HTR-8/SVneo (cell line): ENCODE results near the gene MAP3K21.

Source experiments
- DNase-seq: peaks from one replicate; pipeline ENCODE4 v3.0.0; 2011; ENCODE audit warnings: low spot score, mixed read lengths; ENCODE audit not compliant: insufficient read length
- FAIRE-seq: peaks from 2 replicates; lab custom pipeline; 2011; peaks lifted over from hg19 to GRCh38; lab: Jason Lieb, UNC

The MAP3K21 gene

DNA sequence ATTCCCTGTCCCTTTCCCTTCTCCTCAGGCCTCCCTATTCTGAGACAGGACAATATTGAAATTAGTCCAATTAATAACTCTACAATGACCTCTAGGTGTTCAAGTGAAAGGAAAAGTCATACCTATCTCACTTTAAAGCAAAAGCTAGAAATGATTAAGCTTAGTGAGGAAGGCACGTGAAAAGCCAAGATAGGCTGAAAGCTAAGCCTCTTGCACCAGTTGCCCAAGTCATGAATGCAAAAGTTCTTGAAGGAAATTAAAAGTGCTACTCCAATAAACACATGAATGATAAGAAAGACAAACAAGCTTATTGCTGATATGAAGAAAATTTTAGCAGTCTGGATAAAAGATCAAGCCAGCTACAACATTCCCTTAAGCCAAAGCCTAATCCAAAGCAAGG lies 3.8 kb upstream of the MAP3K21 start:
- DNase-seq: no peak
- no peak for FAIRE-seq

- DNase-seq (no peak), FAIRE-seq (no peak)
Observed at GRCh38 chr1:233326319-233326718, 1.2 kb upstream of the MAP3K21 start.

GRCh38 chr1:233326811-233327650 lies 493 bp upstream of the MAP3K21 start:
- peak; percentile 54 for FAIRE-seq
- peak; percentile 87 for DNase-seq

DNA sequence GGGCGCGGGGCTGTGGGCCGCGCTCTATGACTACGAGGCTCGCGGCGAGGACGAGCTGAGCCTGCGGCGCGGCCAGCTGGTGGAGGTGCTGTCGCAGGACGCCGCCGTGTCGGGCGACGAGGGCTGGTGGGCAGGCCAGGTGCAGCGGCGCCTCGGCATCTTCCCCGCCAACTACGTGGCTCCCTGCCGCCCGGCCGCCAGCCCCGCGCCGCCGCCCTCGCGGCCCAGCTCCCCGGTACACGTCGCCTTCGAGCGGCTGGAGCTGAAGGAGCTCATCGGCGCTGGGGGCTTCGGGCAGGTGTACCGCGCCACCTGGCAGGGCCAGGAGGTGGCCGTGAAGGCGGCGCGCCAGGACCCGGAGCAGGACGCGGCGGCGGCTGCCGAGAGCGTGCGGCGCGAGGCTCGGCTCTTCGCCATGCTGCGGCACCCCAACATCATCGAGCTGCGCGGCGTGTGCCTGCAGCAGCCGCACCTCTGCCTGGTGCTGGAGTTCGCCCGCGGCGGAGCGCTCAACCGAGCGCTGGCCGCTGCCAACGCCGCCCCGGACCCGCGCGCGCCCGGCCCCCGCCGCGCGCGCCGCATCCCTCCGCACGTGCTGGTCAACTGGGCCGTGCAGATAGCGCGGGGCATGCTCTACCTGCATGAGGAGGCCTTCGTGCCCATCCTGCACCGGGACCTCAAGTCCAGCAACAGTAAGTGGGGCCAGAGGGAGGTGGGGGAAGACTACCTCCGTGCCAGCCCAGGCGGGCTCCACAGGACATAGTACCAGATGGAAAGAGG lies 808 bp downstream of the MAP3K21 start:
- peak; percentile 16 for FAIRE-seq
- peak; percentile 14 for DNase-seq

DNA sequence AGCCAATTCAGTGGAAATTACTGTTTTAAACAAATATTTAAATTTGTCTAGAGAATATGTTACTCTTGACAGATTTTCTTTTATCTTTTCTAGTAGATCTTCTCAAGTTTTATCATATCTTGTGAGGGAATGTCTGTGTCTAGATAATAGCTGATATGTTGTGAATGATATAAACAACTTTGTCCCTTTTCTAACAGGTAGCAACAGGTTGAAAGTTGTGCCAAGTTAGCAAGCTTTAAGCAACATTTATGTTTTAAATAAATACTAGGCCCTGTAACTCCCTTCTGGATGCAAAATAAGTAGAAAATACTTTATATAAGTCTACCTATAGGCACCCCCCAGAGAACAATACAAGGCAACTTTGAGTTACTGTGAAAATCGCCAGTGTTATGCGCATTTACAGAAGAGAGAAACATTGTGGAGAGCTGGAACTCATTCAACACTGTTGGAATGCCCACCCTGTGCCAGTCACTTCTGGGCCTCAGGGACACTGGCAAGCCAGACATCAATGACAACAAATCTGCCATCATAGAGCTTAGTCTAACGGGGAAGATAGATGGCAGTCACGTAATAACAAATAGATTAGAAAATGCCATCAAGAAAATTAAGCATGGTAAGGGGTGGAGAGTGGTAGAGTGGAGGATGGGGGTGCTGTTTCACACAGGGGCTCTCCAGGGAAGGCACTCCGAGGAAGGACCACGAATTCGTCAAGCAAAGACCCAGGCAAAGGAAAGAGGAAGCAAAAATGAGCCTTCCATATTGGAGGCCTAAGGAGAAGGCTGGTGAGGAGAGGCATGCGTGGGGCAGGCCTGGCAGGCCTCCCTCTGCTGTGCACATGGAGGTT lies 4.4 kb downstream of the MAP3K21 start:
- no peak for FAIRE-seq
- no peak for DNase-seq

- no peak for DNase-seq
- FAIRE-seq: no peak
Observed at GRCh38 chr1:233333086-233333485, 5.6 kb downstream of the MAP3K21 start.

DNA sequence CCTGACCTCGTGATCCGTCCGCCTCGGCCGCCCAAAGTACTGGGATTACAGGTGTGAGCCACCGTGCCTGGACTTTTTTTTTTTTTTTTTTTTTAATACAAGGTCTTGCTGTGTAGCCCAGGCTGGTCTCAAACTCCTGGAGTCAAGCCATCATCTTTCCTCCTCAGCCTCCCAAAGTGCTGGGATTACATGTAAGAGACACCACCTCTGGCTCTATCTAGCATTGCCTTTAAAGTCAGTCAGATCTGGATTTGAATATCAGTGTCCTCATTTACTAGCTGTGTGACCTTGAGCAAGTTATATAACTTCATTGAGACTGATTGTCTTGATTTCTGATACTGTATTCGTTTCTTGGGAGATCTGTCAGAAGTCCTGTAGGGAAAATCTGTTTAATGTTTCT lies 6.6 kb downstream of the MAP3K21 start:
- no peak for FAIRE-seq
- DNase-seq: no peak

DNA sequence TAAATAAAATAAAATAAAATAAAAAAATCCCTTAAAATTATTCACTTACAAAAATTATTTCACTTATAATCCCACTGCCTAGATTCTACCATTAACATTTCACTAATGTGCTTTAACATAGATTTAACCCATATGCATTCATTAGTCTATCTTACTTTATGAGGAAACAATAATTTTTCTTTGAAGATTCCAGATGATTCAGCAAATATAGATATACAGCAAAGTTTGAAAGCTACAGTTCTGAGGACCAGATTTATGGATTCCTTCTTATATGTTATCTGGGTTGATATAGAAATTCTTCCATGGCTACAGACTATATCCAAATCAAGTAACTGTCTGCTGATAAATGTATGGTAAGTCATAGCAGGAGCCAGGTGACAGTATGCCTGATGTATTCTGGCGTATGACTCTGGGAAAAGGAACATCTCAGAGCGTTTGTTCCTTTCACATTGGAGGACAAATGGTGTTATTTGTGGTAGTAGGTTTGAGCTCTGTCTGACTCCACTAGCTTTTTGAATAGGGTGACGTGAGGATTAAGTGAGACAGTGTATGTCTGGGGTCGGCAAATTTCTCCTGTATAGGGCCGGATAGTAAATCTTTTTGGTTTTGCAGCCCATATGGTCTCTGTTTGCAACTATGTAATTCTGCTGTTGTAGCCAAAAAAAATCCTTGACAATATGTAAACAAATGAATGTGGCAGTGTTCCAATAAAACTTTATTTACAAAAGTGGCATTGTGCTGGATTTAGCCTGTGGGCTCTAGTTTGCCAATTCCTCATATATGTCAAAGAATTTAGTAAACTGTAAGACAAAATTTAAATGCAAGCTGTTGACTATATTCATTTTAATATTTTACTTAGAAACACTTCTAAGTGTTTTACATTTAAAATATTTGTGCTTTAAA lies 9.3 kb downstream of the MAP3K21 start:
- DNase-seq: no peak
- no peak for FAIRE-seq

GRCh38 chr1:233337505-233337904 lies 10.0 kb downstream of the MAP3K21 start:
- DNase-seq (no peak), FAIRE-seq (no peak)

GRCh38 chr1:233338102-233338501 lies 10.6 kb downstream of the MAP3K21 start:
- FAIRE-seq: no peak
- no peak for DNase-seq

GRCh38 chr1:233340031-233340555 lies 12.6 kb downstream of the MAP3K21 start:
- DNase-seq (no peak), FAIRE-seq (no peak)

DNA sequence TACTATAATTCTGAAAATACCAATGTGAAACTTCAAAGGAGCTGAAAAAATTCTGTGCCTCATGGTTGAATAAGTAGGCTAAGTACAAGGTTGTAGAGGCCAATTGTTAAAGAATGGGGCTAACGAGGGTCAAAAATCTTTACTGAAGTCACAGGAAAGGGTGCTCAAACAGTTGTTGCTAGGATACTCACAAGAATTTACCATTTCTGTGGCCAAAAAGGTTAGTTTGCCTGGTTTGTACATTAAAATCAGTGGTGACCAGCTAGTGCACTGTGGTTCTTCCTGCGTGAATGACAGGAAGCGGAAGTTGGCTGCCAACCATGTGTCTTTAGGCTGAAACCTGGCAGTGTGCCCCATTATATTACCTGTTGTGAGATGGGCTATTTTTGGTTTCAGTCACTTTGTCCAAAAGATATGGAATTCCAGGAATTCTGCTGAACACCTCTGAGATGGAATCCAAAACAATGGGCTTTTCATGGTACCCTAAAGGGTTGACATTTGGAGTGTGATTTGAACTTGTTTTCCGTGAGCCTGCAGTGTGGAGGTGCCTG lies 13.5 kb downstream of the MAP3K21 start:
- FAIRE-seq (no peak), DNase-seq (no peak)

- DNase-seq: no peak
- no peak for FAIRE-seq
Observed at GRCh38 chr1:233342086-233342485, 14.6 kb downstream of the MAP3K21 start.

GRCh38 chr1:233343262-233343661 lies 15.7 kb downstream of the MAP3K21 start:
- FAIRE-seq (no peak), DNase-seq (no peak)

- FAIRE-seq (no peak), DNase-seq (no peak)
Observed at GRCh38 chr1:233347338-233347737, 19.8 kb downstream of the MAP3K21 start.

DNA sequence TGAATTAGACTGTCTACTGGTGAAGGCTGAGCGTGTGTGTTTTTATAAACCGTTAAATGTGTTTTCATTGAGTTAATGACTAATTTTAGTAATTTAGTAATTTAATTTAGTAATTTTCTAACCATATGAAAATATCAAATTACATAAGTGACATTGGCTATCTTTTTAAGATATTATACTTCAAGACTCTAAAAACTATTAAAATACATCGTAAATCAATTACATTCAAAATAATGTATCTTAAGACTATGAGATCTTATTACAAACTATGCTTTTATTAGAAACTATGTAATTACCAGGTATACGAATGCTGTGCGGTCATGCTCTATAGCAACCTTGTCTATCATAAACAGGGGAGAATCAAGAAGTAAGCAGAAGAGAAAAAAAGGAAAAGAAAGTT lies 21.6 kb downstream of the MAP3K21 start:
- no peak for DNase-seq
- FAIRE-seq: no peak

- FAIRE-seq: no peak
- DNase-seq: no peak
Observed at GRCh38 chr1:233354983-233355382, 27.5 kb downstream of the MAP3K21 start.

GRCh38 chr1:233355841-233356704 lies 28.5 kb downstream of the MAP3K21 start:
- DNase-seq (no peak), FAIRE-seq (no peak)
